Activated CD4-positive, CD25-positive, alpha-beta regulatory T cell (primary cell): Measurements from ENCODE around the gene ZMIZ2.
"Not testable (repeated sequence)": the region's sequence is repeated elsewhere in the genome, so short reads cannot be mapped to it uniquely, and the experiment has no call there.

ENCODE experiments used
- DNase-seq, 4 experiments: peaks; one replicate each; lab custom pipeline; 2025; lab: John Stamatoyannopoulos, UW

The ZMIZ2 gene

DNA sequence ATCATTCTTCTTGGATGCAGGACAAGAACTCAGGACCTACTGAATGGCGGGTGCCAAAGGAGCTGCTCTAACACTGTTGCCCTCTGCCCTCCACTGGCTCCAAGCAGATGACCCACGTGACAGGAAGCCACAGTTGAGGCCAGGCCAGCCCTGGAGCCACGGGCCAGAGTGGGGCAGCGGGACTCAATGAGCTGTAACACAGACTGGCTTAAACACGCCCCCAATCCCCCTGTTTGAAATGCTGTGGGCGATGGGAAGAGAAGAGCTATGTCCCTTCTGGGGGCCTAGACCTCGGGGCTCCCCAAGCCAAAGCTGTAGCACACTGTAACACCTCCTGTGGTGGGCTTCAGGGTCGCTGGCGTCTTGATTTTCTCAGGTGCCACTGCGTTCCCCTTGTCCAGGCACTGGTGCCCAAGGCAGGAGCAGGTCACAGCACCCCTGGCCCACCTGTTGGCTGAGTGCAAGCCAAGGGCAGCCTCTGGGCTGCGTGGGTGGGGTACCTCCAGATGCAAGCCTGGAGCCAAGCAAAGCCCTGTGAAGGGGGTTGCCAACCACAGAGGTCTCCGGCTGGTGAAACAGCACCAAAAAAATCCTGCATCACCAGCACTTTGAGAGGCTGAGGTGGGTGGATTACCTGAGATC lies 18.6 kb upstream of the ZMIZ2 start:
- DNase-seq = no peak

DNA sequence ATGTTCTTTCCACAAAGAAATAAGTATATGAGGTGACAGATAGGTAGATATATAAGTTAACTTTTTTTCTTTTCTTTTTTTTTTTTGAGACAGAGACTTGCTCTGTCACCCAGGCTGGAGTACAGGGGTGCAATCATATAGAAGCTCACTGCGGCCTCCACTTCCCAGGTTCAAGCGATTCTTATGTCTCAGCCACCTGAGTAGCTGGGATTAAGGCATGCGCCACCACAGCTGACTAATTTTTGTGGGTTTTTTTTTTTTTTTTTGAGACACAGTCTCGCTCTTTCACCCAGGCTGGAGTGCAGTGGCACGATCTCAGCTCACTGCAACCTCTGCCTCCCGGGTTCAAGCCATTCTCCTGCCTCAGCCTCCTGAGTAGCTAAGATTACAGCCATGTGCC lies 15.7 kb upstream of the ZMIZ2 start:
- DNase-seq = not testable (repeated sequence)

- no peak for DNase-seq
These were observed 14.8 kb upstream of the ZMIZ2 start for GRCh38 chr7:44733708-44734481.

GRCh38 chr7:44735403-44736165 lies 13.1 kb upstream of the ZMIZ2 start:
- DNase-seq = no peak

- no peak for DNase-seq
These were observed 11.8 kb upstream of the ZMIZ2 start for GRCh38 chr7:44736896-44737295.

DNA sequence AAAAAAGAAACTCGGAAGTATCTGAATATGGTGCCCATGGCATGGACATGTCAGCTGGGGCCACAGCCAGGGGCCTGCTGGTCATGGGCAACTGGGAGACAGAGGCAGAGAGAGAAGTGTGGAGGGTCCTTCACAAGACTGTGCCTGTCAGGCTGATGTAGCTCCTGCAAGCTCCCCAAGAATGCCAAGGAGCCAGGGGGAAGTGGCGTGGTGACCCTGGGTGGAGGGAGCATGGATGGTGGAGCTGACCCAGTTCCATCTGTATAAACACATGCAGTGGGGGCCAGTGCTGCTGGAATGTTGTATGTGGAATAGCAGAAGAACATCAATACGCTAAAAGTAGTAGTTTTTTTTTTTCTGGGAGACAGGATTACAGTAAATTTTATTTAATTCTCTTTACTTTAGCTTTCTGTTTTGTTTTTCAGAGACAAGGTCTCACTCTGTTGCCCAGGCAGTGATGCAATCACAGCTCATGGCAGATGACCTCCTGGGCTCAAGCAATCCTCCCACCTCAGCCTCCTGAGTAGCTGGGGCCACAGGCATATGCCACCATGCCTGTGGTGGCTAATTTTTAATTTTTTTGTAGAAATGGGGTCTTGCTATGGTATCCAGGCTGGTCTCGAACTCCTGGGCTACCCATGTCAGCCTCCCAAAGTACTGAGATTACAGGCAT lies 10.5 kb upstream of the ZMIZ2 start:
- DNase-seq = no peak

GRCh38 chr7:44738876-44739665 lies 9.6 kb upstream of the ZMIZ2 start:
- no peak for DNase-seq

DNA sequence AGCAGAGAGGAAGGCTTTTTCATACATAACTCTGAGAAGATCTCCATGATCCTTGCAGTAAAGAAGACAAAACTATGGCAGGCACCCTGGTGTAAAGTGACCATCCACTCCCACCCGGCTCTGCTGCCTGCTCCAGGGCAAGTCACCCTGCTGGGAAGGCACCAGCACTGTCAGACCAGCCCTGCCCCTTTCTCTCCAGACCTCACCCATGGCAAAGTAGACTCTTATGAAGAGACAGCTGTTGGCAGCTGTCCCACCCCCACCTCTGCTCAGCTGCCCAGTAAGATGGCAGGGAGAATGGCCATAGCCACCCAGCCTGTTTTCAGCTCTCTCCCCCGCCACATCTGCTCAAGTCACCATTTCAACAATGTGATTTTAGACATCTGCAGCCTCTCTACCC lies 8.6 kb upstream of the ZMIZ2 start:
- DNase-seq = no peak

GRCh38 chr7:44743750-44744149 lies 4.9 kb upstream of the ZMIZ2 start:
- DNase-seq = no peak

DNA sequence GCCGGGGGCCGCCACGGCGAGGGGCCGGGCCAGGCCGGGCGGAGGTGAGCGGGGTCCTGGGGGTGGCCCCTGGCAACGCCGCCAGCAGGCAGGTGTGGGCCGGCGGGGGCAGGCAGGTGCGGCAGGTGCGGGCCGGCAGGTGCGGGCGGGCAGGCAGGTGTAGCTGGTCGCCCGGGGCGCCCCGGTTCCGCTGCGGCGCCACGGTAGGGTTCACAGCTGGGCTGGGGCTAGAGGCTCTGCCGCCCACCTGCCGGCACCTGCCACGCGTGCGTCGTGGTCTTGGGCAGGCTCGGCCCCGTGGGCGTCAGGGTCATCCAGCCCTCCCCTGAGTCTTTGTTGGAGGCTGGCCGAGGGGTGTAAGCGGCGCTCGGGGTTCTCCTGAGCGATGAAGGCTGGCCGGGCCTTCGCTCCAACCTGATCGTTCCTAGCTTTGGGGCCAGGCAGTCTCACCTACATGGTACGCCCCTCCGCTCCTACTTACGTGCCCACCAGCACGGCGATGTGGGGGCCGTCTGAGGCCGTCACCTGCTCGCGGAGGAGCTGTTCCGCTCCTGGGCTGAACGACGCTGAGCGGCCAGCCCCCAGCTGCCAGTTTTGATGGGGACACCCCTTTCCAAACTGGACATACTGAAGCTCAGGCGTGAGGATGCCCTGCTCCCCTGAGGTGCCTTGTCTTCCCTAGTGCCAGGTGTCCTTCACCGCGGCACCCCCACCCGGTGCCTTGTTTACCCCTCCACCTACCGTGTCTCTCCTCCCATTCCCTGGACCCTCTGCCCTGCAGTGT lies 493 bp downstream of the ZMIZ2 start:
- DNase-seq = no peak

GRCh38 chr7:44749992-44750391 lies 1.3 kb downstream of the ZMIZ2 start:
- no peak for DNase-seq

- DNase-seq = no peak
These were observed 1.8 kb downstream of the ZMIZ2 start for GRCh38 chr7:44750424-44750823.

GRCh38 chr7:44750921-44751571 lies 2.4 kb downstream of the ZMIZ2 start:
- no peak for DNase-seq

DNA sequence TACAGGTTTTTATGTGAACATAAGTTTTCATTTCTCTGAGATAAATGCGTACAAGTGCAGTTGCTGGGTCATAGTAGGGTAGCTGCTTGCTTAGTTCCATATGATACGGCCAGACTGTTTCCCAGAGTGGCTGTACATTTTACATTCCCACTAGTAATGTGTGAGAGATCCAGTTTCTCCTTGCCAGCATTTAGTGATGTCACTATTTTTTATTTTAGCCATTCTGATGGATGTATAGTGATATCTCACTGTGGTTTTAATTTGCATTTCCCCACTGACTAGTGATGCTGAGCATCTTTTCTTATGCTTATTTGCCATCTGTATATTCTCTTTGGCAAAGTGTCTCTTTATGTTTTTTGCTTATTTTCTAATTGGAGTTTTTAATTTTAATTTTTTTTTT lies 4.2 kb downstream of the ZMIZ2 start:
- DNase-seq = no peak

DNA sequence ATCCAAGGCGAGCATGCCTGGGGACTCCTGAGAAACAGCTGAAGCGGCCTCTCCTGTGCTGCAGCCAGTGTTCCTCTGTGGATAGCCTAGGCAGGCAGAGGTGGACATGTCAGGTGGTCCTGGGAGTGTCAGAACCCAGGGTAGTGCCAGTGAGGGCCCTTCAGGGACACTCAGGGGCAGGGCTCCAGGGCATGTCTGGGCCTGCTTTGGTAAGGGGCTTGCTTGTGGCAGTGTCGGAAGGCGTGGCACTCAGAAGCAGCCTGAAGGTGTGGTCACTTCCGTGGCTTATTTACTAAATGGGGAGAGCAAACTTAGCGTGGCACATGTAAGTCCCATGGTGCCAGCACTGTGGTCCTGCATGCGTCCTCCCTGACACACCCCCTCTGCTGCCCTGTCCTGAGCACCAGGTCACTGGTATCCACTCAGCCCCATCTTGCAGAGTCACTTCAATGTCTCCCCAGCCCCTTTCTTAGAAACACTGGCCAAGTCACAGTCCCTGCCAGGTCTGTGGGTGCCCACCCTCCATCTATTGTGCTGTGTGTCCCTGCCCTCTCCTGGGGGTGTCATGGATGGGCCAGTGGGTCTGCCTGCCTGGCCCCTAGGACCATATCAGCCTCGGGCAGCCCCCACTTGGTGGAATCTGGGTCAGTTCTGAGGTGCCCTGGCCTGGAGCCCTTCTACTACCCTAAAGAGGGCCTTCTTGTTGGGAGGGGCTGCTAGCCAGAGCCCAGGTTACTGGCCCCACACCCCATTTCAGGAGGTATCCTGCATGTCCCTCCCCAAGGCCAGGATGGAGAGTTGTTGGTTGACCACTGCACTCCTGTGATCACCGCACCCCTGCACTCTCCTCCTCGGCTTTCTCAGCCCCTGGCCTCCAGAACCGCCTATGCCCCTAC lies 6.4 kb downstream of the ZMIZ2 start:
- DNase-seq = no peak

DNA sequence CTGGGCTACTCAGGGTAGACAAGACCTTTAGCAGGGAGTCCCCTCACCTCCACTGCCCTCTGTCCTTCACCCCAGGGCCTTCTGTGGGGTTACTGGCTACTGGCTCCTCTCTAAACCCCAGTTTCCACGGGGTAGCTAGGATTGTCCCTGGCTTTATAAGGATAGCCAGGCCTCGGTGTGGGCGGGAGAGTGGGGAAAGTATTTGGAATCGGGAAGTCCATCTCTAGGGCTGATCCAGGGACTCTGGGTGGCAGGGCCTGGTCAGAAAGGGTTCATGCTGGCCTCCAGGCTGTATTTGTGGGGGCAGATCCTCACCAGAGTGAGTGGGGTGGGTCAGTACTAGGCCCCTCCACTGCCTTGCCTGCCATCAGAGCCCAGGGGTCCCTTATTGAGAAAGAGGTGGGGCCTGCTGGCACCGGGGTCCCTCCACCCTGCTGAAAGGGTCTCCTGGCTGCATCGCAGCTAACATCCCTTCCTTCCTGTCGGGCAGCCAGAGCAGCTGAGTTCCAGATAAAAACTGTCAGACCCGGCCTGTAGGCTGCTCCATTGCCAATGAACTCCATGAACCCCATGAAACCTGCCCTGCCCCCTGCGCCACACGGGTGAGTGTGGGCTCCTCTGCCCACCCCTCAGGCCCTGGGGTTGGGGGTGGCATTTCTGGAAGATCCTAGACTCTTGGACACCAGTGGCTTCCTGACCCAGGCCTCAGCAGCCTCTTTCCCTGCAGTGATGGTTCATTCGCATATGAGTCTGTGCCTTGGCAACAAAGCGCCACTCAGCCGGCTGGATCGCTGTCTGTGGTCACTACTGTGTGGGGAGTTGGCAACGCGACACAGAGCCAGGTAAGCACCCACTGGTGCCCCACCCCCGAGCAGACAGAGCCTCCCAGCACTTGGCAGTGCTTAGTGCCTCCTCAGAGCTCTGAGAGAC lies 7.3 kb downstream of the ZMIZ2 start:
- DNase-seq = no peak

DNA sequence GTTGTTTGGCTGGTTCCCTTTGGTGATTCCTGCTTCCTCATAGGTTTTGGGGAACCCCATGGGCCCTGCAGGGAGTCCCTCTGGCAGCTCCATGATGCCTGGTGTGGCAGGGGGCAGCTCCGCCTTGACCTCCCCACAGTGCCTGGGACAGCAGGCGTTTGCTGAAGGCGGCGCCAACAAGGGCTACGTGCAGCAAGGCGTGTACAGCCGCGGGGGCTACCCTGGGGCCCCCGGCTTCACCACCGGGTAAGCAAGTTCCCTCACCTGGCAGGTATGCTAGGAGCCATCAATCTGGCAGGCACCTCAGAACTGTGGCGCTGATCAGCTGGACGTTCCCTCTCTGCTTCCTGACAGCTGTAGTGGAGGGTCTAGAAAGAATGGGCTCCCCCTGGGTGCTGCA lies 8.3 kb downstream of the ZMIZ2 start:
- no peak for DNase-seq

DNA sequence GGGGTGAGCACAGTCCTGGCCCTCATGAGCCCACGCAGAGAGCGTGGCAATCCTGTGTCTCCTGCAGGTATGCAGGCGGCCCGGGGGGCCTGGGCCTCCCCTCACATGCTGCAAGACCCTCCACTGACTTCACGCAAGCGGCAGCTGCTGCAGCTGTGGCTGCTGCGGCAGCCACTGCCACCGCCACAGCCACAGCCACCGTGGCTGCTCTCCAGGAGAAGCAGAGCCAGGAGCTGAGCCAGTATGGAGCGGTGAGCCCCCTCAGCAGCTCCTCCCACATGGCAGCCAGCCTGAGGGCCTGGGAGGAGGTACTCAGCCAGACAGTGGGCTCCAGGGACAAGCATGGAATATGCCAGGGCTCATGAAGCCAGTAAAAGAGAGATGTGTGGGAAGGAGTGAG lies 8.7 kb downstream of the ZMIZ2 start:
- DNase-seq = no peak
